HepG2 (cell line): Measurements from ENCODE around the gene MAP3K8. TPM values are rescaled to one million over a fixed set of nuclear protein-coding genes. Genes with fewer than 3 reads are reported as not detected.

Source experiments
- FOXK2 ChIP-seq: fragments of 450-650 bp; IDR thresholded peaks from 2 replicates; pipeline ENCODE4 v1.6.1; 2016
- MIXL1 ChIP-seq: IDR thresholded peaks from 2 replicates; pipeline ENCODE4 v1.6.1; 2016
- MXI1 ChIP-seq: IDR thresholded peaks from 3 replicates; pipeline ENCODE4 v1.6.1; 2012; ENCODE audit warnings: low read depth, low read length, inconsistent platforms, borderline replicate concordance
- SSRP1 ChIP-seq: IDR thresholded peaks from 2 replicates; pipeline ENCODE4 v1.6.1; 2016; ENCODE audit warnings: control low read depth
- STAG1 ChIP-seq: sonication (generic); formaldehyde crosslinking; IDR thresholded peaks from 2 replicates; pipeline ENCODE4 v1.4.0; 2020; ENCODE audit warnings: missing genetic modification reagents
- TSC22D2 ChIP-seq: sonication (generic); formaldehyde crosslinking; IDR thresholded peaks from 2 replicates; pipeline ENCODE4 v1.5.1; 2020; ENCODE audit warnings: missing genetic modification reagents, mild to moderate bottlenecking, borderline replicate concordance
- ZBTB38 ChIP-seq: sonication (generic); formaldehyde crosslinking; IDR thresholded peaks from 2 replicates; pipeline ENCODE4 v1.5.1; 2020; ENCODE audit warnings: mild to moderate bottlenecking, missing genetic modification reagents
- ZFP36L1 ChIP-seq: sonication (generic); formaldehyde crosslinking; IDR thresholded peaks from 2 replicates; pipeline ENCODE4 v1.8.0; 2022; ENCODE audit warnings: mild to moderate bottlenecking, missing genetic modification reagents, moderate library complexity
- ZNF569 ChIP-seq: sonication (generic); formaldehyde crosslinking; IDR thresholded peaks from 2 replicates; pipeline ENCODE4 v1.5.0; 2020; ENCODE audit warnings: mild to moderate bottlenecking, missing genetic modification reagents, moderate library complexity, borderline replicate concordance
- ZNF570 ChIP-seq: sonication (generic); formaldehyde crosslinking; IDR thresholded peaks from 2 replicates; pipeline ENCODE4 v1.4.0; 2020; ENCODE audit warnings: mild to moderate bottlenecking, missing genetic modification reagents, borderline replicate concordance
- ZNF703 ChIP-seq: sonication (generic); formaldehyde crosslinking; IDR thresholded peaks from 2 replicates; pipeline ENCODE4 v1.5.1; 2020; ENCODE audit warnings: missing genetic modification reagents, mild to moderate bottlenecking, moderate library complexity, borderline replicate concordance
- polyA plus RNA-seq, 8 experiments: library from polyadenylated mRNA; depleted of rRNA in 3 of 8; stranded (reverse) in 7 of 8; unstranded in 1 of 8; fragments of >200 nt; fragmentation: Illumina TruSeq in 4 of 8; extraction: Trizol in 4 of 8; gene quantifications; 2 replicates each; pipeline versions ENCODE4 v1.2.1 to v1.2.3, GENCODE V29; 2011 to 2016; ENCODE audit warnings: low read depth in 4 of 8, missing spikeins in 1 of 8, mixed read lengths in 1 of 8; ENCODE audit not compliant: insufficient read depth in 1 of 8
- total RNA-seq, 5 experiments: library from RNA; depleted of rRNA; stranded (reverse); fragments of >200 nt; fragmentation: Illumina TruSeq; extraction: Trizol; gene quantifications; 2 replicates each; pipeline ENCODE4 v1.2.3, GENCODE V29; 2016; ENCODE audit warnings: low read depth in 1 of 5
- TF ChIP-seq, protein P1 (sequence below): sonication (generic); formaldehyde crosslinking; IDR thresholded peaks from 2 replicates; pipeline ENCODE4 v1.5.0; 2020; ENCODE audit warnings: mild to moderate bottlenecking, missing genetic modification reagents, borderline replicate concordance
- TF ChIP-seq, protein P2 (sequence below): sonication (generic); formaldehyde crosslinking; IDR thresholded peaks from 2 replicates; pipeline ENCODE4 v1.5.1; 2020; ENCODE audit warnings: mild to moderate bottlenecking, missing genetic modification reagents, moderate library complexity
- TF ChIP-seq, protein P3 (sequence below): sonication (generic); formaldehyde crosslinking; IDR thresholded peaks from 2 replicates; pipeline ENCODE4 v1.4.0; 2020; ENCODE audit warnings: missing genetic modification reagents

Gene MAP3K8
- total and polyA plus RNA-seq, 2 of the 13 experiments (the other 11 are each of a cell fraction or from before 2014, with no cell fraction given): 19.3 to 37.9 TPM

DNA sequence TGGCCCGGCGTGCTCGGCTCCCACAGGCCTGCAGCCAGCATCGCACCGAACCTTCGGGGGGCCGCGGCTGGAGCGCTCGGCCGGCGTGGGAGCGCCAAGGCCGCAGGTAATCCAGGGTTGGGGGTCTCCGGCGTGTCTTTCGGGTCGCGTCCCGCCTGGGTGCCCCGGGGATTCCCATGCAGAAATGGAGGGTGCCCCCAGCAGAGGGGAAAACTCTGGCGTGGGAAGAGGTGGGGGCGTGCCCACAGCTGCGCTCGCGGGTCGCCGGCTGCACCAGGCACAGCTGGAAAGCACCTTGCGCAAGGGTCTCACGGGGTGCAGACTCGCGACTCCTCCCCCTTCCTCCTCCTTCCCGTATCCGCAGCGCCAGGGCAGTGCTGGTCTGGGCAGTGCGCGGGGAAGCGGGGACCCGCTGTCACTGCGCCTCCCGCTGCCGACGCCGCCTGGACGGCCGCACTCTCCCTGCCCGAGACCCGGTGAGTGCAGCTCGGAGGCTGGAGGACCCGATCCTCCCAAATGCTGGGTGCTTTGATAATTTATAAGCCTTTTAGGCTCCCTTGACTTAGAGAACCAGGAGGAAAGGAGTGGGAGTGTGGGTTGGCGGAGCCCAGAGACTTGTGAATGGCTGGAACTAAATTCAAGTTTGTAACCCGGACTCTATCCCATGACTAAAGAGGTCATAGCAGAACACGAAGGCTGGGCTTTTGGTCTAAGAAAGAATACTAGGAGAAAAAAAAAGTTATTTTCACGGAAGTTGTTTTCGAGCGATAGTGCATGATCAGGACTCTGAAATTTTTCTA lies 489 bp downstream of the MAP3K8 start (continued):
- TF ChIP-seq, protein P1, sequence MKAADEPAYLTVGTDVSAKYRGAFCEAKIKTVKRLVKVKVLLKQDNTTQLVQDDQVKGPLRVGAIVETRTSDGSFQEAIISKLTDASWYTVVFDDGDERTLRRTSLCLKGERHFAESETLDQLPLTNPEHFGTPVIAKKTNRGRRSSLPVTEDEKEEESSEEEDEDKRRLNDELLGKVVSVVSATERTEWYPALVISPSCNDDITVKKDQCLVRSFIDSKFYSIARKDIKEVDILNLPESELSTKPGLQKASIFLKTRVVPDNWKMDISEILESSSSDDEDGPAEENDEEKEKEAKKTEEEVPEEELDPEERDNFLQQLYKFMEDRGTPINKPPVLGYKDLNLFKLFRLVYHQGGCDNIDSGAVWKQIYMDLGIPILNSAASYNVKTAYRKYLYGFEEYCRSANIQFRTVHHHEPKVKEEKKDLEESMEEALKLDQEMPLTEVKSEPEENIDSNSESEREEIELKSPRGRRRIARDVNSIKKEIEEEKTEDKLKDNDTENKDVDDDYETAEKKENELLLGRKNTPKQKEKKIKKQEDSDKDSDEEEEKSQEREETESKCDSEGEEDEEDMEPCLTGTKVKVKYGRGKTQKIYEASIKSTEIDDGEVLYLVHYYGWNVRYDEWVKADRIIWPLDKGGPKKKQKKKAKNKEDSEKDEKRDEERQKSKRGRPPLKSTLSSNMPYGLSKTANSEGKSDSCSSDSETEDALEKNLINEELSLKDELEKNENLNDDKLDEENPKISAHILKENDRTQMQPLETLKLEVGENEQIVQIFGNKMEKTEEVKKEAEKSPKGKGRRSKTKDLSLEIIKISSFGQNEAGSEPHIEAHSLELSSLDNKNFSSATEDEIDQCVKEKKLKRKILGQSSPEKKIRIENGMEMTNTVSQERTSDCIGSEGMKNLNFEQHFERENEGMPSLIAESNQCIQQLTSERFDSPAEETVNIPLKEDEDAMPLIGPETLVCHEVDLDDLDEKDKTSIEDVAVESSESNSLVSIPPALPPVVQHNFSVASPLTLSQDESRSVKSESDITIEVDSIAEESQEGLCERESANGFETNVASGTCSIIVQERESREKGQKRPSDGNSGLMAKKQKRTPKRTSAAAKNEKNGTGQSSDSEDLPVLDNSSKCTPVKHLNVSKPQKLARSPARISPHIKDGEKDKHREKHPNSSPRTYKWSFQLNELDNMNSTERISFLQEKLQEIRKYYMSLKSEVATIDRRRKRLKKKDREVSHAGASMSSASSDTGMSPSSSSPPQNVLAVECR: peak; percentile 98
- TF ChIP-seq ZNF569 (CRISPR knock-in tag) (no peak), STAG1 (CRISPR knock-in tag) (no peak; the same call in 1 of the 2 replicates), ZFP36L1 (CRISPR knock-in tag) (0 out of 2 replicates have a peak, but pooled peaks have one; percentile 63), ZBTB38 (peak; percentile 68; the same call in 1 of the 2 replicates), TSC22D2 (CRISPR knock-in tag) (no peak), MXI1 (peak; percentile 39; the same call in 1 of the 3 replicates), FOXK2 (no peak), ZNF570 (no peak), ZNF703 (CRISPR knock-in tag) (peak; percentile 96; the same call in 1 of the 2 replicates), SSRP1 (CRISPR knock-in tag) (no peak), MIXL1 (no peak)
- TF ChIP-seq, protein P2, sequence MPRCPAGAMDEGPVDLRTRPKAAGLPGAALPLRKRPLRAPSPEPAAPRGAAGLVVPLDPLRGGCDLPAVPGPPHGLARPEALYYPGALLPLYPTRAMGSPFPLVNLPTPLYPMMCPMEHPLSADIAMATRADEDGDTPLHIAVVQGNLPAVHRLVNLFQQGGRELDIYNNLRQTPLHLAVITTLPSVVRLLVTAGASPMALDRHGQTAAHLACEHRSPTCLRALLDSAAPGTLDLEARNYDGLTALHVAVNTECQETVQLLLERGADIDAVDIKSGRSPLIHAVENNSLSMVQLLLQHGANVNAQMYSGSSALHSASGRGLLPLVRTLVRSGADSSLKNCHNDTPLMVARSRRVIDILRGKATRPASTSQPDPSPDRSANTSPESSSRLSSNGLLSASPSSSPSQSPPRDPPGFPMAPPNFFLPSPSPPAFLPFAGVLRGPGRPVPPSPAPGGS (CRISPR knock-in tag): peak; percentile 39; the same call in 1 of the 2 replicates
- TF ChIP-seq, protein P3, sequence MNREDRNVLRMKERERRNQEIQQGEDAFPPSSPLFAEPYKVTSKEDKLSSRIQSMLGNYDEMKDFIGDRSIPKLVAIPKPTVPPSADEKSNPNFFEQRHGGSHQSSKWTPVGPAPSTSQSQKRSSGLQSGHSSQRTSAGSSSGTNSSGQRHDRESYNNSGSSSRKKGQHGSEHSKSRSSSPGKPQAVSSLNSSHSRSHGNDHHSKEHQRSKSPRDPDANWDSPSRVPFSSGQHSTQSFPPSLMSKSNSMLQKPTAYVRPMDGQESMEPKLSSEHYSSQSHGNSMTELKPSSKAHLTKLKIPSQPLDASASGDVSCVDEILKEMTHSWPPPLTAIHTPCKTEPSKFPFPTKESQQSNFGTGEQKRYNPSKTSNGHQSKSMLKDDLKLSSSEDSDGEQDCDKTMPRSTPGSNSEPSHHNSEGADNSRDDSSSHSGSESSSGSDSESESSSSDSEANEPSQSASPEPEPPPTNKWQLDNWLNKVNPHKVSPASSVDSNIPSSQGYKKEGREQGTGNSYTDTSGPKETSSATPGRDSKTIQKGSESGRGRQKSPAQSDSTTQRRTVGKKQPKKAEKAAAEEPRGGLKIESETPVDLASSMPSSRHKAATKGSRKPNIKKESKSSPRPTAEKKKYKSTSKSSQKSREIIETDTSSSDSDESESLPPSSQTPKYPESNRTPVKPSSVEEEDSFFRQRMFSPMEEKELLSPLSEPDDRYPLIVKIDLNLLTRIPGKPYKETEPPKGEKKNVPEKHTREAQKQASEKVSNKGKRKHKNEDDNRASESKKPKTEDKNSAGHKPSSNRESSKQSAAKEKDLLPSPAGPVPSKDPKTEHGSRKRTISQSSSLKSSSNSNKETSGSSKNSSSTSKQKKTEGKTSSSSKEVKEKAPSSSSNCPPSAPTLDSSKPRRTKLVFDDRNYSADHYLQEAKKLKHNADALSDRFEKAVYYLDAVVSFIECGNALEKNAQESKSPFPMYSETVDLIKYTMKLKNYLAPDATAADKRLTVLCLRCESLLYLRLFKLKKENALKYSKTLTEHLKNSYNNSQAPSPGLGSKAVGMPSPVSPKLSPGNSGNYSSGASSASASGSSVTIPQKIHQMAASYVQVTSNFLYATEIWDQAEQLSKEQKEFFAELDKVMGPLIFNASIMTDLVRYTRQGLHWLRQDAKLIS (CRISPR knock-in tag): peak; percentile 86; the same call in 1 of the 2 replicates
